RWPE2 (cell line): ENCODE data around the gene MKRN2.

Experiments
- ATAC-seq: fragments of 200-7000 bp; cut with Tn5 transposase; 3 replicates; pipeline ENCODE4 v1.9.1; 2021; ENCODE audit warnings: low read depth
- DNase-seq: peaks from one replicate; pipeline ENCODE4 v3.0.0-alpha.2; 2020; ENCODE audit warnings: low spot score
- H3K27ac ChIP-seq: fragments of 450-650 bp; 2 replicates; pipeline ENCODE4 v1.5.1; 2017; ENCODE audit warnings: mild to moderate bottlenecking; ENCODE audit not compliant: poor library complexity, severe bottlenecking
- H3K27me3 ChIP-seq: fragments of 250-450 bp; sonication (Bioruptor Pico); 2 replicates; pipeline ENCODE4 v1.5.1; 2021; ENCODE audit warnings: mild to moderate bottlenecking, moderate library complexity; ENCODE audit not compliant: insufficient read depth, poor library complexity, severe bottlenecking
- H3K36me3 ChIP-seq: fragments of 250-450 bp; sonication (Bioruptor Pico); 2 replicates; pipeline ENCODE4 v1.5.1; 2020; ENCODE audit warnings: low read depth, mild to moderate bottlenecking, moderate library complexity
- H3K4me1 ChIP-seq: fragments of 250-450 bp; sonication (Bioruptor Pico); 2 replicates; pipeline ENCODE4 v1.5.1; 2021; ENCODE audit warnings: mild to moderate bottlenecking, moderate library complexity; ENCODE audit not compliant: insufficient read depth, poor library complexity, severe bottlenecking
- H3K4me3 ChIP-seq: fragments of 250-450 bp; sonication (Bioruptor Pico); 2 replicates; pipeline ENCODE4 v1.5.1; 2021; ENCODE audit warnings: mild to moderate bottlenecking, moderate library complexity; ENCODE audit not compliant: severe bottlenecking
- H3K9me3 ChIP-seq: fragments of 250-450 bp; sonication (Bioruptor Pico); 2 replicates; pipeline ENCODE4 v1.5.1; 2021; ENCODE audit warnings: mild to moderate bottlenecking, moderate library complexity; ENCODE audit not compliant: severe bottlenecking
- CTCF ChIP-seq: fragments of 450-650 bp; IDR thresholded peaks from one replicate; pipeline ENCODE4 v1.5.1; 2017; ENCODE audit warnings: mild to moderate bottlenecking, moderate library complexity; ENCODE audit not compliant: poor library complexity, severe bottlenecking

MKRN2 gene

GRCh38 chr3:12518261-12519028 is 38.4 kb upstream of the MKRN2 start:
- no peak for ATAC-seq
- no peak for DNase-seq
- no peak for TF ChIP-seq CTCF
- H3K4me3 ChIP-seq = no peak overlapping the region
- no peak overlapping the region for H3K27ac ChIP-seq
- H3K4me1 ChIP-seq = no peaks in the 10 kb centered on the region
- H3K36me3 ChIP-seq = peaks cover 28% of the 10 kb centered on the region
- no peaks in the 10 kb centered on the region for H3K27me3 ChIP-seq
- no peaks in the 10 kb centered on the region for H3K9me3 ChIP-seq

DNA sequence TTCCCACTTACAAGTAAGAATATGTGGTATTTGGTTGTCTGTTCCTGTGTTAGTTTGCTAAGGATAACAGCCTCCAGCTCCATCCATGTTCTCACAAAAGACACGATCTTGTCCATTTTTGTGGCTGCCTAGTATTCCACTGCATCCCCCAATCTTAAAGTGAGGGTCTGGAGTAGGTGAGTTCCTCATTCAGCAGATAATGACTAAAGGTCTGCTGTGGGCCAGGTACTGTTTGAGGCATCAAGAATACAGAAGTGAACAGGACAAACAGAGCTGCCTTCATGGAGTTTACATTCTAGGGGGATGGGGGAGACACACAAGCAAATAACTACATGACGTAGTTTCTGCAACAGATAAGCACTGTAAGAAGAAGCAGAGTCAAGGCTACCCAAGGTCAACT is 35.9 kb upstream of the MKRN2 start:
- Histone ChIP-seq H3K4me1 (no peaks in the 10 kb centered on the region), H3K27me3 (no peaks in the 10 kb centered on the region), H3K9me3 (no peaks in the 10 kb centered on the region), H3K4me3 (no peak overlapping the region), H3K27ac (no peak overlapping the region), H3K36me3 (peaks cover 29% of the 10 kb centered on the region)
- DNase-seq (no peak), ATAC-seq (no peak)
- no peak for TF ChIP-seq CTCF

GRCh38 chr3:12522721-12523120 is 34.2 kb upstream of the MKRN2 start:
- Histone ChIP-seq H3K4me3 (no peak overlapping the region), H3K27ac (no peak overlapping the region), H3K4me1 (no peaks in the 10 kb centered on the region), H3K27me3 (no peaks in the 10 kb centered on the region), H3K9me3 (no peaks in the 10 kb centered on the region), H3K36me3 (peaks cover 30% of the 10 kb centered on the region)
- no peak for DNase-seq
- TF ChIP-seq CTCF = no peak
- no peak for ATAC-seq

GRCh38 chr3:12527757-12528143 is 29.1 kb upstream of the MKRN2 start:
- Histone ChIP-seq H3K9me3 (no peaks in the 10 kb centered on the region), H3K27ac (no peak overlapping the region)
- no peak for DNase-seq

More at GRCh38 chr3:12527757-12528143, 29.1 kb upstream of the MKRN2 start:
- no peak for ATAC-seq
- Histone ChIP-seq H3K27me3 (no peaks in the 10 kb centered on the region), H3K4me3 (no peak overlapping the region), H3K36me3 (peaks cover 53% of the 10 kb centered on the region), H3K4me1 (no peaks in the 10 kb centered on the region)
- no peak for TF ChIP-seq CTCF
